Activated CD4-positive, CD25-positive, alpha-beta regulatory T cell treated with anti-CD3 and anti-CD28 coated beads, Interleukin-2, amount 50 U/mL, for 72 hours (primary cell): ENCODE results near the gene LAMA2.

Experiments
- DNase-seq: peaks from one replicate; pipeline ENCODE4 v3.0.0; 2021

The LAMA2 gene

DNA sequence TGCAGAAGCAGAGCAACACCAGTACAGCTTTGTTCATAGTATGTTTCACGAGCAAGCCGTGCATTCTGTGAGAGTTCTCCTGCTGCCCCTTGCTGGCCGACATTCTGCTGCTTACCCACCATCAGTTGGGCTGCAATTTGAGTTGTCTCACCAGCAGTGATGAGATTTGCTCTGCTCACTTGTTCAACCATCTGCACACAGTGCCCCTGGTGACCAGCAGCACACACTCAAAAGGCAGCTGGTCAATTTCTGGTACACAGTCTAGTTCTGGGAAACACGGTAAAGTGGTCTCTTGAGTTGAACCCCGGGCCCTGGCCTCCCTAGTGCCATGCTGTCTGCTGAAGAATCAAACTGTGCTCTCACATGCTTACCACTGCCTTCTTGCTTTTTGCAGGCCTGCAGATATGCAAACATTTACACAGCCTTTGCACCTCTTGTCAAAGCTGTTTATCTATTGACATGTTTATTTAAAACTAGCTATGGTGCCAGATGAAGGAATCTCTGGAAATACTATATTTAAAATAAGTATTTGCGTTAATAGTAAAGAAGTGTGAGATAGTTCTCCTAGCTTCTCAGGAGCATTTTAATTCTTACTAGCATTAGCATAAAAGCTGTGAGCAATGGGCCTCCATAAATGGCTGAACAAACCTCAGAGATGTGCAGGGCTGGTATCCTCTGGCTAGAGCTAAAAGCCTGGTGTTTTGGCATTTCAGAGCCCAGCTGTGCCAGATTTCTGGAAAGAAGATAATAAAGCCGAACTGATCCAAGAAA lies 592.7 kb downstream of the LAMA2 start:
- DNase-seq, result no peak

DNA sequence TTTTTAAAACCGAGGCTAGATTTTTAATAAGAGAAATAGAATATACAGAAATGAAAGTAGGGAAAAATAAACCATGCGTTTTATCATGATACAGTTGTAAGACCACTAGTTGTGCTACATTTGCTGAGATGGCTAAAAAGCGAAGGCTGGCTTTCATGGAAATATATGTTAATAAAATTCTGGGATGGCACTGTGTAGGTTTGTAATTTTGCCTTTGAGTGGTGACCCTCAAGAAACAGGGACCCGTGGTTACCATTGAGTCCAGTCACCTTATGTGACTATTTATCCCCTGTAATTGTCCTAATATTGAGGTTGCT lies 593.3 kb downstream of the LAMA2 start:
- DNase-seq, result no peak

DNA sequence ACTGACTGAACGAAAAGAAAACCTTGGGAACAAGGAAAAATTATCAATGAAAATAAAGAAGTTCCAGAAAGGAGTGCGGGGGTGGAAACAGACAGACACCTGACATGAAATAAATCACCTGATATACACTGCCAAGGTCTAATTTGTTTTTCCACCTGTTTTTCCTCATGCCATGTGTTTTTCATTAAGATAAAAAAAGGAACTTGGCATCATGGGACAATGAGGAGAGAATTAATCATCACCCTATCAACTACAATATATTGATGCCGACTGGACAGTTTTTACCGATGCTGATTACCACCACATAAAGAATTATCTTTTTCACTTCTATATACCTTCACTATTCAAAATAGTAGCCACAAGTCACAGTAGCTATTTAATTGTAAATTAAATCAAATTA lies 593.9 kb downstream of the LAMA2 start:
- no peak for DNase-seq

DNA sequence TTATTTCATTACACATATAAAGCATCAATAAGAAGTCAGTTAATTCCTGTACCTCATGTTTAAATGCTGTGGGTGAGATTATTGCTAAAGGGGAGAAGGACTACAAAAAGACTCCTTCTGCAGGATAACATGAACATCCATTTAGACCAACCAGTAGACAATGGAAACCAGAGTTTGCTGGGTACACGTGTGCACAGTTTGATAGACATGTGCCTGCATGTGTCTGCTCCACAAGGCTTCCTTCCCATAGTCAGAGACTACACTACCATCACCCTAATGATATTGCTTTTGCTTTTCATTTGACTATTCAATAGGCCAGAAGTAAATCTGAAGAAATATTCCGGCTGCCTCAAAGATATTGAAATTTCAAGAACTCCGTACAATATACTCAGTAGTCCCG lies 595.4 kb downstream of the LAMA2 start:
- no peak for DNase-seq

DNA sequence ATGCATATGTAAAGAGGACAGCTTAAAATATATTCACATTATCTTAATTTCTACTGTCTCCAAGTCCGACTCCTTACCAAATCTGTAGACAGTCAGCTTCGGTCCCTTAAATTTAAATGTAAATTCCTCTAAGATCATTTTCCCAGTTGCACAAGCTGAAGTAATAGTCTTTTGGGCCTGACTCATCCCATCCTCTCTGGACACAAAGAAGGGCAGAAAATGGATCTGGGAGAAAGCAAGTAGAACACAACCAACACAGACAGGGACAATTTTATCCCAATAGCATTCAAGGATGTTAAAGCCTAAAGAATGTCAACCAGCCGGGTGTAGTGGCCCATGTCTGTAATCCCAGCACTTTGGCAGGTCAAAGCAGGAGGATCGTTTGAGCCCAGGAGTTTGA lies 598.8 kb downstream of the LAMA2 start:
- no peak for DNase-seq

DNA sequence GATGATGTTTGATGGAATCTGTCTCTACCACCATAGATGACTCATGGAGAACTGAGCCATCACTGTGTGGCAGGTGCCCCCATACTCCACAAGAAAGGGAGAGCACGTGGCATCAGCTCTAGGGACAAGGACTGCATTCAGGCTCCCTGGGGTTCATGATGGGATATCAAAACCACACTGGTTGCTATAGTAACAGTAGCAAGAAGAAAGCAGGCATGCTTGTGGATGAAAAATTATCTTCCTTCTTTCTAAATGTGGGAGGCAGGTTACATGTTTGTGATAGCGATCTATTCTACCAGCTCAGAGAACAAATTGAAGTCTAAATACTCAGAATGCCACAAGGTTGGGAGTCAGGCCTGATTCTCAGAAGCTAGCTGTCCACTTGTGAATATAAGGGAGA lies 602.8 kb downstream of the LAMA2 start:
- DNase-seq, result no peak

DNA sequence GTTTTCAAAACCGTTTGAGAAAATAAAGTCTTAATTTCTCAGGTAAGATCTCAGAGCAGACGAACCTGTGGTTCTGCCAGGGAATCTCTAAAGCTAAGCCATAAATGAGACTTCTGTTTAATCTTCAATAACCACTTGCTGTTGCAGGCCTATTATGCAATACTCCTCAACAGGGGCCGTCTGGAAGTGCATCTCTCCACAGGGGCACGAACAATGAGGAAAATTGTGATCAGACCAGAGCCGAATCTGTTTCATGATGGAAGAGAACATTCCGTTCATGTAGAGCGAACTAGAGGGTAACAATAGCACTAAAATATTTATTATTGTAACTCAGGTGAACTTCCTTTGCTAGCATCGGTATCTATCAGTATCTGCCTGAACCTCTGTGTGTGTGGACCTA lies 603.4 kb downstream of the LAMA2 start:
- DNase-seq, result no peak

DNA sequence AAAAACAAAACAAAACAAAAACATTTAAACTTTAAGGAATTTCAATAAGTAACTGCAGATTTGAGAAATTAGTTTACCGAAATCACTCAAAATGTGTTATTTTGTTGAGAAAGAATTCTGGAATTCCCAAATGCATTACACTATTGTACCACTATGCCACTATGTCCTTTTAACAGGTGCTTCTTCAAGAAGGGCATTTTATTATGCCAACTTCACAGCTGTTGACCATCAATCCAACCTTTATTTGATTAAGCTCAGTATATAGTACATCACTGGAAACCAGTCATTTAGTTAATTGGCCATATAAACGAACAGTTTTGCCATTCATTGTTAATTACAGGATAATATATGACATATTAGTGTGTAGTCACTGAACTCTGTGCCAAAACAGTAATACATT lies 605.4 kb downstream of the LAMA2 start:
- no peak for DNase-seq

DNA sequence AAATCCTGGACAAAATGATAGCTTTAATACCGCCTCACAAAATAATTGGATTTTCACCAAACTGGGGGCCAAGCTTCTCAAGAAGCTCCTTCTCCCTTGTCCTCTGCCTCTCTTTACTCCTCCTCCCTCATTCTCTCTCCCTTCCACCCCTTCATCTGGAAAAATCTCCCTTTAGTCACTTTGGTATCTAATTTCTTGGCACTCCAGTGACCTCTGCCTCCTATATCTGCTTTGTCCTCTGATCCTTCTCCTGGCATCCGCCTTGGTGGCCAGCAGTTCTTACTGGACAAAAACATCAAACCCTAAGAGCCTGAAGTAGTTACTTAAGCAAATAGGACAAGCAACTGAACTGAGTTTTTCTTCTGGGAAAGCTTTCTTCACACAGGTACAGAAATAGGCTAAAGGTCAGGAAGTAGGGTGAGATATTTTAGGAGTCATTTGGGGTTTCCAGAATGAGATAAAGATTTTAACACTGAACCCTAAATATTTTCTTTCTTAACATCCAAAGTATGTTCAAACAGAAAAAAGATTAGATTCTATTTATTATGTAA lies 606.4 kb downstream of the LAMA2 start:
- no peak for DNase-seq

DNA sequence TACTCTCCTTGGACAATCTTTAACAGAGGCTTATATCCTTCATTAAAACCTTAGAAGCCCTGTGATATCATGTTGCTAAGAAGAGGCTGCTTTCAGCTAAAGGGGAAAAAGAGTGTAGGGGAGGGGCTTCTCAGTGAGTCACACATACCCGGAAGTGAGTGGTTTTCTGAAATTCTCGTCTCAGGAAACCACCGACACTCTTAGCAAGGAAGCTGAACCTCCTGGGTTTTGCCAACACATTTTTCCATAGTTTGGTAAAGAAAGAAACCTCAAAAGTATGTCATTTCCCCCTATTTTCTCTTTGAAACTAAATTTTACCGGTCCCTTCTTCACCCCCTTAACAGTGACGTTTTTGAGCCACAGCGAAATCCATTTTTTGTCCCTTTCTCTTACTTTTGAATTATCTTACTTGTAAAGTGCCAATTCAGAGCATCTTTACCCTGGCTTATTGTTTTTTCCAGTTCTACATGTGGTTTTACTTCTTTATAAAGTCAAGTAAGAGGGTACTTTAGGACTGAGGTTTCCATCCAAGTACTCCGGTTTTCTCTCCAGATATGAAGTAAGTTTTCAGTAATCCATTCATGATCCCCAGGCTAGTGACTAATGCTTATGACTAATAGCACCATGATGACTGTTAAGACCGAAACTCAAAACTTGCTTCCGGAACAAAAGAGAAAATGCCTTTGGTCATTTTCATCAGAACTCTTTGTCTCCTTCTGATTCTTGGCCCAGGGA lies 607.8 kb downstream of the LAMA2 start:
- DNase-seq, result peak; percentile 43

DNA sequence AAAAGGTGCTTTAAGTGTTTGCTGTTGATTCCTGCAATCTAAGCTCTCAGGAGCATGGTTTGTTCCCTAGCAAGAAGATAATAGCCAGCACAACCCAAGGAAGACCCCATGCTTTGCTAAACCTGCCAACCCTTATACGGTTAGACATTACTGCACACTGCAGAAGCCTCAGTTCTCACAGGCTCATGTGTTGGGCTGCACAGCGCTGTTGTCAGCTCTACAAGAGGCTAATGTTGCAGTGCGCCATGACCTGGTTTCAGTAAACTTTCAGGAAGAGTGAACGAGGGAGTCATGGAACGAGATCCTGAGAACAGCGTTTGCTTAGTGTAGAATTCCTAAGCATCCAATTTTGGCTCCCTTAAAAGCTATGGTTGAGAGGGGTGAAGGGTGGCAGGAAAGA lies 608.5 kb downstream of the LAMA2 start:
- DNase-seq, result no peak

DNA sequence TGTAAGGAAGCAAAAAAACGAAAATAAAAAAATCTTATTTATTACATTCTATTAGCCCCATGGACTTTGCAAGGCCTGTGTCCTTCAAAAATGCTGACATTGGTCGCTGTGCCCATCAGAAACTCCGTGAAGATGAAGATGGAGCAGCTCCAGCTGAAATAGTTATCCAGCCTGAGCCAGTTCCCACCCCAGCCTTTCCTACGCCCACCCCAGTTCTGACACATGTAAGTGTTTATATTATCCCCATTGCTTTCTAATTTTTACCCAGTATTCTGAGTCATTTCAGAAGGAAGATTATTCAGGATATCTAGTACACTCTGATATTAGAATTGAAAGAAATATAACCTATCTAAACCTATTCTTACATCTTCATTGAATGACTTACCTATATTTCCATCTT lies 609.3 kb downstream of the LAMA2 start:
- no peak for DNase-seq

DNA sequence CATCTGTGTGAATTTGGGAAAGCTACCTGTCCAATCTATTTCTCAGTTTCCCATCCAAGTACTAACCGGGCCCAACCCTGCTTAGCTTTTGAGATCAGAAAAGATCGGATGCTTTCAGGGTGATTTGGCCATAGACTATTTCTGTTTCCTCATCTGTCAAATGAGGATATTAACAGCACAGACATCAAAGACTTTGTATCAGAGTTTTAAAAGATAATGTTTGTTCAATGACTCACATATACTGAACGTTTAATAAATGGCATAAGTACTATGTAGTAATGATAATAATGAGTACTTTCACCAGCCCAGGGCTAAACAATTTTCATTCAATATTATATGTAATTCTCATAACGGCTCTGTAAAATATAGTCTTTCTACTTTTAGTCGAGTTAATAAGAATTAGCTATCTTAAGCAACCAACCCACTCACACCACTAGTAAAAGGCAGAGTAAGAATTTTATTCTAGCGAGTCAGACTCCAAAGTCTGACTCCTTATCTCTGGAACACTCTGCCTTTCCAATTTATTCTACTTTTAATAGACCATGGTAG lies 610.5 kb downstream of the LAMA2 start:
- no peak for DNase-seq

DNA sequence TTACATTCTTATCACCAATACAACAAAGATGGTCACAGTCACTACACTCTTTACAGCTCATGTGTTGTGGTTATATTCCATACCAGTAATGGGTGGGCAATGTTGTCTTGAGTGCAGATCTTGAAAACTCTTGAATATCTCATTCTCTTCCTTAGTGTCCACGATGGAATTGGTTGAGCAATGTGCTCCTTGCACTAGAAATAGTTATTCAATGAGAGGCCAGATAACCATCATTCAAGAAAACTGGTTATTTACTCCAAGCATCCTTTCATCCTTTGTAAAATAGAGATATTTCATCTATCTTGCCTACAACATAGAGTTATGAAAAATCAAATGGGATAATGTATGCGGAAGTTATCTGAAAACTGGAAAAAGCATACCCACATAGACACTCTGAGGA lies 611.2 kb downstream of the LAMA2 start:
- DNase-seq, result no peak

DNA sequence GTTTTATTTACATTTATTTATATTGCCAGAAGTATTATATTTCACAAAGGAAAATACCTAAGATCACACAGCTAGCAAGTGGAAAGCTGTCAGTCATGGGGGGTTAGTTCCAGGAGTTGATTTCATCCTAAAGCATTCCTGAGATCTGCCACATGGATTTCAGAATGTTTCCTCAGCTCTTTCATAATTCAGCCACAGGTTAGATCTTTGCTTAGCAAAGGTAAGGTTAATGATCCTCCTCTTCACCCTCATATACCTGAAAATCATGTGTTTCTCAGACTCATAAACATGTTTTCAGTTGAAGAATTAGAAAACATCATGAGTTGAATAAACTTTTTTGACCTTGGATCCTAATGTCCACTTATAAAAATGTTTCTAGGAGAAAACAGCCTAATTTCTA lies 611.6 kb downstream of the LAMA2 start:
- DNase-seq, result no peak

DNA sequence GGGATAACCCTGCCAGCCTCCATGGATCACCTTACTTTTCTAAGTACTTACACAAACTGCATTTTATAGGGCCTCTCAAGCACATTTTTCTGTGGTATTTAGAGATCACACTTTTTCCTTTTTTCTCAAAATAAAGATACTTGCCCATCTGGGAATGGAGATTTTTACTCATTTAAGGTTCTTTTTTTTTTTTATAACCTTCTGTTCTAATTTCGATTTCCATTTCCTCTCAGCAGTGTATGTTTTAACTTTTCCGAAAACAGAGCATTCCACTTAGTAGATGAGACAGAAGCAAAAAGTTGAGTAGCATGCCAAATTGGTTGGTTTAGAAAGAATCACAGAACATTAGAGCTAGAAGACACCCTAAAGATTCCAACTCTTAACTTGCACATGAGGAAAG lies 612.7 kb downstream of the LAMA2 start:
- DNase-seq, result no peak

DNA sequence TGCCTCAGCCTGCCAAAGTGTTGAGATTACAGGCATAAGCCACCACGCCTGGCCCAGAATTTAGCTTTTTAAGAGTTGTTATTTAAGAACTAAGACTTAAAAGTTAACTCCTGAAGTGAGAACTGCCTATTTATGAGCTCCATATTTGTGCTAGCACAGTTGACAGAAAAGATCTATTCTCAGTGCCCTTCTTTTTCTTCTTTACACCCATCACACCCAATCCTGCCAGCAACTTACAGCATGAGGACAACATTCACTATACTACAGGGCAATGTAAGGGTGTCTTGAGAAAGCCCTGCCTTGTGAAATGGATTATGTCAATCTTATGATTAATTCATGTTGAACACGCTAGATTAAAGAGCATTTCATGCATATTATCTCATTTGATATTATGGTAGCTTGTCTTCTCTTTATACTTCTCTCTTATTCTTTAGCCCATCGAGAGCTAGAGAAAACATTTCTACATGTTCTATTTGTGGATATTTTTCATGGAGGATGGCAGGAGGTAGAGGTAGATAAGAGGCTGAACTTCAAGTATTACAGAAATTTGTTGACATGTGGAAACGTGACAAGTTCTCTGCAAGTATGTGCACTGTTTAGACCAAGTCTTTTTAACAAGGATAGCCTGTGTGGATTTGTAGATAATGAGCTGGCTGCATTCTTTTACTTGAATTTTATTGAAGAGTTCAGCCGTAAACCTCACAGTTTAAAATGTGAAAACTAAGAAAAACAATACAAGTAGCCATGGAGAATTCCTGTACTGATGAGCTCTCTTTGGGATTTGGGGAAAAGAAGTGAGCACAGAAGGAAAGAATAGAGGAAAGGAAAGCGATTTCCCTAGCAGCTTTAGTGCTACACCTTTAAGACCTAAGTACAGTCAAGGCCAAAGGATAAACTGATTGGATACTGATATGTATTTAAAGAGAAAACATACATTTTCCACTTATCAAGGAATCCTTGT lies 614.8 kb downstream of the LAMA2 start:
- no peak for DNase-seq

DNA sequence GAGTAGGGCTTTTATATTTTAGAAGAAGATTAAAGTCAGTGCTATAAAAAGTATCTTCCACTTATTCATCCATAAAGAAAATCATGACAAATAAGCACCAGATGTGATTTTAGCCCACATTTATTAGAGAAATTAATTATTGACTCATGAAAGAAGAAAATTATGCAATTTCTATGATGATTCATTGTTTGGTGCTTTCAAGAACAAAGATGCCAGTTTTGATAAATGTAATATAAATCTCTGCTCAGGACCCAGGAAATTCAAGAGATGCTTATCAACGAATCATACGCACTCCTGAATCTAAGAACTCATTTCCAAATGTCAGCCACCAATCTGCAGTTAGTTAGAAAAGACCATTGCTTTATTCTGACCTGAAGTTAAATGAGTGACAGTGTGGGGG lies 615.6 kb downstream of the LAMA2 start:
- DNase-seq, result no peak

DNA sequence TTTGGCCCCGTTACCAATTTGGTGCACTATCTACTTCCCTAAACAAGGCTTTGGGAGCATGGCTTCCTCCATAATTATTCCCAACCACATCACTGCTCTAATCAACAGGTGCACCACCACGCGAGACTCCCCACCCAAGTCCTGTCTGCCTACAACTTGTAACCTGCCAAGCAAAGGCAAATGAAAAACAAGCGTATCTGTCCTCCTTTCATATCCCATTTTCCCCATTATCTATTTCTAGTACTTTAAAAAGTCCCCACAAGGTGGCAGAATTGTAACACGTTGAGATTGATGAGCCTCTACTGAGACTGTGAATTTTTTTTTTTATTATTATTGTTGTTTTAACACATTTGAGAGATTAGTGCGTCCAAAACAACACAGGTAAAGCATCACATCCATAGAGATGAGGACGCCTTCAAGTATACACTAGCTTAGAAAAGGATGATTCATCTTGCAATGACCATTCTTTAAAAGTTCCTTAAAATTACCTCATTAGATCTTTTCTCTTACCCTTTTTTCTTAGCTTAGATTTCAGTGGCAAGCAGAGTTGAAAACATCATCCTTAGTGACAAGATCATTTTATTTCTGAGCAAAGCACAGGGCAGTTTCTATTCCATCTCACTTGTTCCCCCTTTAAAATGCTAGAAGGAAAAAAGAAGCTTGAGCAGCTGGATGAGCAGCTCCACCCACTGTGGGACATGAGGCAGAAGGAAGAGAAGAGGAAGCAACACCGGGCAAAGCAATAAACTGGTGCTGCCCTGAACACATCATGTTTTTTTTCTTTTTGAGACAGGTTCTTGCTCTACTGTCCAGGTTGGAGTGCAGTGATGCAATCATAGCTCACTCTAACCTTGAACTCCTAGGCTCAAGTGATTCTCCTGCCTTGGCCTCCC lies 616.3 kb downstream of the LAMA2 start:
- DNase-seq, result no peak

DNA sequence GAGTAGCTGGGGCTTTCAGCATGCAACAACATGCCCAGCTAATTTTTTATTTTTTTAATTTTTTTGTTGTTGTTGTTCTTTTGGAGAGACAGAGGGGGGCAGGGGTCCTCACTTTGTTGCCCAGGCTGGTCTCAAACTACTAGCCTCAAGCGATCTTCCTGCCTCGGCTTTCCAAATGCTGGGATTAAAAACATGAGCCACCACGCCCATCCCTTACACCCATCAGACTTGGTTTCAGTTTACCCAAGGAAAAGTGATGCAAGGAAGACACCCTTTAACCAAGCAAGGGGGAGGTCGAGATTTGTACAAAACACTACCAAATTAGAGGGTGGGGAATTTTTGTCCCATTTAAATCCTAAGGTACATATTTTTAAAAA lies 616.9 kb downstream of the LAMA2 start:
- DNase-seq, result no peak

DNA sequence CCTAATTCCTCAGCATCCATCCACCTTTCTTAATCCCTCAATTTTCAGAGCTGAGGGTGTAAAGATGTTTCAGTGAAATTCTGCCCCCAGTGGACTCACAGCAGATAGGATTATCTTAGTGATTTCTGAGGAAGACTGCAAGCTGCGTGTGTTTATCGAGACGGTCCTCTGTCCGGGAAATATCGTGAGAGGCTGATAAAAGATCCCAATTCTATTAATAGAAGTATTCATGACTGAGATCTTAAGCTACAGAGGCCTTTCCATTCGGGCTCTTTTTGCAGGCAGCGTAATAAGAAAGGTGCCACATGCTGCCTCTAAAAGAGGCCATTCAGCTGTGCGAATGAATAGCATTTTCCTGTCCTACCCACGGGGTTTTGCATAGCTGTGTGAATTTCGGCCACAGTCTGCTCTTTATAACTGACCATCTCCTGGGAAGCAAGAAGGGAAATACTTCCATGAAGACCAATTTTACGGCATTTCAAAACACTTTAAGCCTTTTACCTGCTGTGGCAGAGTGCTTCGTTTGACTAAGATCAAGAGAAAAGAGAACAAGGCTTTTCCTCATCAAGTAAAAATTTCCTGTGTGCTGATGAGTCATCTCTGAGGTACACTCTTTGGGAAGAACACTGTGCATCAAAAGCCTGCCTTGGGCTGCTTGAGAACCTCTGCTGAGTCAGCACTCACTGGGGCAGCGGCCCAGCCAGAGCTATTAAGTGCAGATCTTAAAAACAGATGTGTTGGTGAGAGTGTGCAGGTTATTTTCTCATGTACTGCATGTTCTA lies 618.2 kb downstream of the LAMA2 start:
- DNase-seq, result no peak
